ENCODE measurements around the gene HBS1L. TPM values are rescaled to one million over a fixed set of nuclear protein-coding genes. Genes with fewer than 3 reads are reported as not detected.

The HBS1L gene
- total RNA-seq, 1 experiment from 2014 or later = 89.4 TPM

DNA sequence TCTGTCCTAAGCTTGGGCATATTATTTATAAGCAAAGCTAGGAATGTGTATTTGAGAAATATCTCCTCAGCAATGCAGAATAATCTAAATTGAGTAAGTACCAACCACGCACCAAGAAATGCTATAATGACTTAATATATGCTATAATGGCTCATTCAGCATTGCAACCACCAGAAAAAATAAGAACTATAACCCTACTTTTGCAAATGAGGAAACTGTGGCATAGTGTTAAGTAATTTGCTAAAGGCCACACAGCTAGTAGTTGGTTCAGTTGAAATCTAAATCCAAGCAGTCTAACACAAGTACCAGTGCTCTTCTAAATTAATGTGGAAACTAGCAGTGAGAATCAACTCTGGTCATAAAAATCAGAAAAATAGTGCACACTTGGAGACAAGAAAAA lies 35.7 kb downstream of the HBS1L start (continued):
- no peak for TF ChIP-seq ZBTB33 (IDR thresholded peaks at IDR 0.05; ENCODE audit: extremely low read depth, insufficient replicate concordance, low read length)
- TF ChIP-seq, protein P1, sequence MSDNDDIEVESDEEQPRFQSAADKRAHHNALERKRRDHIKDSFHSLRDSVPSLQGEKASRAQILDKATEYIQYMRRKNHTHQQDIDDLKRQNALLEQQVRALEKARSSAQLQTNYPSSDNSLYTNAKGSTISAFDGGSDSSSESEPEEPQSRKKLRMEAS (IDR thresholded peaks at IDR 0.05) = no peak

DNA sequence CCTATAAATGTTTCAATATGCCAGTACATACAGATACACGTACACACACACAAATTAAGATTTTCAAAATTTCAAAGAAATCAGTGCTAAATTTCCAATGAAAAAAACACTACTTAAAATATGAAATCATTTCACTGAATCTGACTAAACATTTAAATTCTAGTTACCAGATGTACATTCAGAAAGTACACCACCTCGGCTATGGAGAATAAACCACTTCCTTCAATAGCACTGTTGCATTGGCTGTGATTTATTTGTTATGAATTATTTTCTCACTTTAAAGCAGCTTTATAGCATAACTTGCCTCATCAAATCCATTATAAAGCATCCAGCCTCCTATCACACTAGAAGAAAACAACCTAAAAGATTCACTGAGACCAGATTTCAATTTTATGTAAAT lies 36.6 kb downstream of the HBS1L start:
- Histone ChIP-seq H3K79me2 (ENCODE audit: insufficient read depth, low read length) (peaks cover 66% of the 10 kb centered on the region), H3K4me2 (ENCODE audit: low read length) (no peak overlapping the region), H2AFZ (ENCODE audit: low read depth, low read length, poor library complexity, severe bottlenecking) (no peak overlapping the region), H3K4me1 (ENCODE audit: control insufficient read depth in 1 of 2, insufficient read depth in 2 of 2, low read length in 2 of 2) (no peaks in the 10 kb centered on the region), H3K27me3 (ENCODE audit: insufficient read depth, low read length) (no peaks in the 10 kb centered on the region), H3K4me3 (replicated peaks in 1 of 2; ENCODE audit: low read depth in 1 of 2, low read length in 2 of 2) (no peak overlapping the region), H3K9me2 (ENCODE audit: insufficient read depth) (no peaks in the 10 kb centered on the region), H3K36me3 (ENCODE audit: control insufficient read depth in 1 of 2, insufficient read depth in 2 of 2, low read length in 2 of 2) (no peaks in the 10 kb centered on the region), H4K20me1 (ENCODE audit: insufficient read depth) (peaks cover 8% of the 10 kb centered on the region), H3K9me3 (ENCODE audit: control insufficient read depth in 1 of 2, insufficient read depth in 1 of 2, low read depth in 1 of 2, low read length in 2 of 2) (no peaks in the 10 kb centered on the region), H3K27ac (ENCODE audit: low read depth, low read length) (no peak overlapping the region), H3K9ac (ENCODE audit: low read length) (no peak overlapping the region)
- TF ChIP-seq EZH2 (IDR thresholded peaks at IDR 0.05) = no peak
- TF ChIP-seq YY1 (IDR thresholded peaks at IDR 0.05; ENCODE audit: extremely low read depth, insufficient replicate concordance, low read depth, low read length) = no peak
- no peak for TF ChIP-seq RAD21 (IDR thresholded peaks at IDR 0.05; ENCODE audit: low read depth)
- TF ChIP-seq EZH2phosphoT487 (IDR thresholded peaks at IDR 0.05; ENCODE audit: borderline replicate concordance) = no peak
- TF ChIP-seq, protein P1 (IDR thresholded peaks at IDR 0.05) = no peak
- TF ChIP-seq ZNF274 (IDR thresholded peaks at IDR 0.05; ENCODE audit: low read depth, low read length) = no peak
- no peak for TF ChIP-seq ZFX (IDR thresholded peaks at IDR 0.05)
- BruUV-seq (replicated peaks) = no TSS peak
- intact Hi-C loops (cut with micrococcal nuclease) = no loop called here
- ATAC-seq = no peak
- no peak for DNase-seq (ENCODE audit: low read depth, low spot score)
- ChIA-PET CTCF (no interaction called here), POLR2A (no interaction called here), RAD21 (ENCODE audit: low non-redundant PET in 1 of 2, low total read pairs in 2 of 2, uncharacterized antibody in 2 of 2, unreplicated experiment in 2 of 2) (no interaction called here)
